Neural progenitor cell (in vitro differentiated cells): ENCODE measurements around the gene CABLES1.

ENCODE experiments used
- CTCF ChIP-seq: fragments of 200-600 bp; sonication (generic); IDR thresholded peaks from 2 replicates; pipeline ENCODE4 v1.5.1; 2017; ENCODE audit warnings: antibody characterized with exemption, mild to moderate bottlenecking
- EZH2 ChIP-seq: fragments of 200-600 bp; sonication (generic); IDR thresholded peaks from 2 replicates; pipeline ENCODE4 v1.6.1; 2017; ENCODE audit warnings: antibody characterized with exemption, mild to moderate bottlenecking, moderate library complexity

DNA sequence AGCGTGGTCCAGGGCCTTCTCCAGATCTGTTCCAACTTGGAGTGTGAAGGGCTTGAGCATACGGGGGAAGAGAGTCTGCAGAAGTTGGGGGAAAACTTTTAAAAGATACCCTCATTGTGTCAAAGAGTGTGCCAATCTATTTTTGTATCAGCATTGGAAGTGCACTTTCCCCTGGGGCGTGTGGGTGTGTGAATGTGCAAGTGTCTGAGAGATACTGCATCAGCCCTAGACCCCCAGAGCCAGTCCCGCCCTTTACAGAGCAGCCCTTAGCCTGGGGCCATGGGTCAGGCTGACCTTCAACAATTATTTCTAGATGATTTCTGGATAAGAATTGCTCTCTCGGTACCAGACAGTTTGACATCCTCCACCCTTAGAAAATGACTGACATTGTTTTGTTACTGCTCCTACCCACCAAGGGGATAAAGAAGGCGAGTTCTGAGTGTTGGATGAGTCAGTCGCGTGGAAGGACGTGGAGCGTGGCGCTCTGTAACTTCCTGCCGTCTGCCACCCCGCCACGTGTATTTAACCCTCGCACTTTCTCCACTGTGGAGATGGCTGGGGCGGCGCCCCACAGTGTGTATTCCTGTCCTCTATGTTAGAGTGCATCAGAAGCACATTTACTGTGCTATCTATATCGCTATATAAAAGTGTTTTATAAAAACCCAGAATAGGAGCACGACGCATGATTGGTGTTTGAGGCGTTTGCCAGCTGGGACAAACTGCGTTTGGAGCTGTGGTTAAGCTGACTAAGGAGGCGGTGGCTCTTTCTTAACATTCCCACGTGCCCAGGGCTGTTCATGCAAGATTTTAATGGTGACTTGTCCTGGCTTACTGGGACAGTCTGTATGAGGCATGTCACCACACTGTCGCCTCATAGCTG, 122.6 kb downstream of the CABLES1 start:
- TF ChIP-seq CTCF (no peak), EZH2 (no peak)
